Left ventricle myocardium inferior (tissue), 1 donor: ENCODE measurements around the gene RAD51B. TPM values are rescaled to one million over a fixed set of nuclear protein-coding genes. Genes with fewer than 3 reads are reported as not detected.

Experiments used
- DNase-seq: peaks from one replicate; pipeline ENCODE4 v3.0.0-alpha.2; 2020
- H3K27ac ChIP-seq: fragments of 200-600 bp; replicated peaks from 2 replicates; pipeline ENCODE4 v1.8.0; 2021
- H3K27me3 ChIP-seq: fragments of 200-600 bp; 2 replicates; pipeline ENCODE4 v1.8.0; 2021; ENCODE audit warnings: low read depth
- H3K36me3 ChIP-seq: fragments of 200-600 bp; 2 replicates; pipeline ENCODE4 v1.8.0; 2021
- H3K4me1 ChIP-seq: fragments of 200-600 bp; 2 replicates; pipeline ENCODE4 v1.8.0; 2021
- H3K4me3 ChIP-seq: fragments of 200-600 bp; 2 replicates; pipeline ENCODE4 v1.8.0; 2021; ENCODE audit warnings: mild to moderate bottlenecking, moderate library complexity
- H3K9me3 ChIP-seq: fragments of 200-600 bp; replicated peaks from 2 replicates; pipeline ENCODE4 v1.8.0; 2021
- CTCF ChIP-seq: fragments of 200-600 bp; IDR thresholded peaks from 2 replicates; pipeline ENCODE4 v1.8.0; 2021; ENCODE audit warnings: antibody characterized with exemption, mild to moderate bottlenecking, borderline replicate concordance
- intact Hi-C: fragments of 100-400 bp; cut with micrococcal nuclease; formaldehyde crosslinking; loops from one replicate; pipeline ENCODE4 v1.11.0; 2022
- total RNA-seq: library from RNA; stranded (reverse); fragmentation: NEBNext Ultra II Directional; extraction: Animal tissue kit (Norgen Biotek cat#: 25700); gene quantifications from one replicate; pipeline ENCODE4 v1.2.1, GENCODE V29; 2021
- donor health status: DM: no; HTN: yes; CAD: no; lungs with severe emphysema.

The RAD51B gene
- total RNA-seq, 1 donor from 2014 or later = 2.4 TPM

DNA sequence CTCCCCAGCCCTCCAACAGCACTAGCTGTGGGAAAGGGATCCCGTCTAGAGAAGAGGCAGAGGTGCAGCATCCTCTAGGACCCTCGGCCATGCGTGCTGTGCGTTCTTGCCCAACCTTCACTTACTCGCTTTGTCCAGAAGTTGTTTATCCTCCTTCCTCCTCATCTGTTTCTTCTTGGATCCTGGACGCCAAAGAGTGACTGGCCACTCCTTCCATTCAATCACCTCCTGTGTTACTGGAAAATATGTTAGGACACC lies 832.8 kb downstream of the RAD51B start:
- peak overlapping the region; percentile 55 for H3K27ac ChIP-seq
- no peak overlapping the region for H3K4me3 ChIP-seq
- no peaks in the 10 kb centered on the region for H3K36me3 ChIP-seq
- no peaks in the 10 kb centered on the region for H3K9me3 ChIP-seq
- intact Hi-C loops = no loop called here
- no peak for TF ChIP-seq CTCF
- H3K4me1 ChIP-seq = peaks cover 45% of the 10 kb centered on the region
- DNase-seq = no peak
- H3K27me3 ChIP-seq = no peaks in the 10 kb centered on the region

DNA sequence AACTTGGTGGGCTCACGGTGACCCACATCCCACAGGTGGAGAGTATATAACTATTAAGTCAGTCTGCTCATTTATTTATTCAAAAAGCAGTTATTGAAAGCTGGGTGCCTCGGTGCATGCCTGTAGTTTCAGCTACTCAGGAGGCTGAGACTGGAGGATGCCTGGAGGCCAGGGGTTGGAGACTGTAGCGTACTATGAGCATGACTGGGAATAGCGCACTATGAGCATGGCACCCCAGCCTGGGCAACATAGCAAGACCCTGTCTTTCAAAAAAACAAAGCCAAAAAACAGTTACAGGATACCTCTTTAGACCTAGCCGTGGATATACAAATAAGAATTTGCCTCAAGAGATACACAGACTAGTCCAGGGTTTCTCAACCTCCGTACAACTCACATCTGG lies 833.5 kb downstream of the RAD51B start:
- H3K36me3 ChIP-seq = no peaks in the 10 kb centered on the region
- no peak for TF ChIP-seq CTCF
- no peak for DNase-seq
- no peak overlapping the region for H3K4me3 ChIP-seq
- peaks cover 45% of the 10 kb centered on the region for H3K4me1 ChIP-seq
- H3K27me3 ChIP-seq = no peaks in the 10 kb centered on the region
- H3K27ac ChIP-seq = no peak overlapping the region
- no peaks in the 10 kb centered on the region for H3K9me3 ChIP-seq
- intact Hi-C loops = no loop called here

- peaks cover 50% of the 10 kb centered on the region for H3K4me1 ChIP-seq
- TF ChIP-seq CTCF = no peak
- H3K4me3 ChIP-seq = no peak overlapping the region
- H3K36me3 ChIP-seq = no peaks in the 10 kb centered on the region
- H3K27ac ChIP-seq = no peak overlapping the region
- DNase-seq = no peak
- H3K27me3 ChIP-seq = no peaks in the 10 kb centered on the region
- H3K9me3 ChIP-seq = no peaks in the 10 kb centered on the region
- intact Hi-C loops = no loop called here
Measured at GRCh38 chr14:68653804-68654203, 834.2 kb downstream of the RAD51B start.

GRCh38 chr14:68654471-68654941 lies 834.9 kb downstream of the RAD51B start:
- no peaks in the 10 kb centered on the region for H3K9me3 ChIP-seq
- intact Hi-C loops = no loop called here
- H3K27ac ChIP-seq = no peak overlapping the region
- no peaks in the 10 kb centered on the region for H3K36me3 ChIP-seq
- no peak for DNase-seq
- no peak for TF ChIP-seq CTCF
- H3K4me3 ChIP-seq = no peak overlapping the region
- no peaks in the 10 kb centered on the region for H3K27me3 ChIP-seq
- peaks cover 57% of the 10 kb centered on the region for H3K4me1 ChIP-seq

DNA sequence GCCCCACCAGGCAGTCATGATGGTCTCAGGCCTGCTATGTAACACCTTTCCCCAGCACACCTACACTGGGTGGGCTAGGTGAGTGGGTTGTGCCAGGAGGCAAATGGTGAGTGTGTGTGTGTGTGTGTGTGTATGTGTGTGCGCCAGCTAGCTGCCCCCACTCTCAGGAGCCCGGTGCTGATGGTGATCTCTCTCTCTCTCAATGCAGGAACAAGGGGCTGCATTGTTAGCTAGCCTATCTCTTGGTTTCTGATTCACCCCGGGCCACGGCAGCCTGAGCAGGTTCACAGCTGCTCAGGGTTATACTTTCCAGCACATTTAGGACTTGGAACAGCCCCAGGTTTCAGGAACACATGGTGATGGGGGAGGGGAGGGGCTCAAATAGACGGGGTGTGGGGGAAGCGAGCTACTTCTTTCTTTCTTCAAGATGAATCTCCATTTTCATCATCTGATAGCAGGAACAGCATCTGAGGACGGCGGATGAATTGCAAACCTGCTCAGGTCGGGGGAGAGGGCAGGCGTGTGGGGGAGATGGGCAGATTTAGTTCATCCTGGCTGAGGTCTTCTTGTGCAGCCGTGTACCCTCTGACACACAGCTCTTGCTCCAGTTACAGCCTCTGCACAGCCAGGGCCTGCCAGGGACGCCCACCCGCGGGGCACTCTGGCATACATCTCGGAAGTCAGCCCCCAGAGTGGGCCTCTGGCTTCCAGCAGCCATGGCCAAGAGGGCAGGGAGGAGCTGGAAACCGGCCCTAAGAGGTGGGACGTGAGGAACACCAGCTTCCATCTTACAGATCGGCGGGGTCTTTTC lies 835.6 kb downstream of the RAD51B start:
- TF ChIP-seq CTCF = no peak
- intact Hi-C loops = no loop called here
- no peaks in the 10 kb centered on the region for H3K27me3 ChIP-seq
- no peak overlapping the region for H3K4me3 ChIP-seq
- H3K36me3 ChIP-seq = no peaks in the 10 kb centered on the region
- no peaks in the 10 kb centered on the region for H3K9me3 ChIP-seq
- peaks cover 61% of the 10 kb centered on the region for H3K4me1 ChIP-seq
- DNase-seq = no peak
- no peak overlapping the region for H3K27ac ChIP-seq
